ENCODE measurements around the gene SLC22A8. TPM values are rescaled to one million over a fixed set of nuclear protein-coding genes. Genes with fewer than 3 reads are reported as not detected.
"Not testable (repeated sequence)": the region's sequence is repeated elsewhere in the genome, so short reads cannot be mapped to it uniquely, and the experiment has no call there.

SLC22A8 gene
- polyA plus RNA-seq (ENCODE audit: insufficient read length in 3 of 3), result 10 to 100 TPM; 29.0 to 48.6 (median 48.1) TPM

- no peak for DNase-seq (ENCODE audit: low read depth in 3 of 3, low spot score in 2 of 3)
These were observed at the start of gene SLC22A8 for GRCh38 chr11:63015521-63016215. SLC22A8 (minus strand) TSS chr11:63015841; CDS start chr11:63014958, 883 bp downstream.

- not testable (repeated sequence) for DNase-seq (ENCODE audit: low read depth in 3 of 3, low spot score in 2 of 3)
These were observed 30.6 kb upstream of the SLC22A8 start for GRCh38 chr11:63046203-63046602.

GRCh38 chr11:63042596-63042995 is 27.0 kb upstream of the SLC22A8 start:
- no peak for DNase-seq (ENCODE audit: low read depth in 3 of 3, low spot score in 2 of 3)

GRCh38 chr11:63032457-63032856 is 16.8 kb upstream of the SLC22A8 start:
- no peak for DNase-seq (ENCODE audit: low read depth in 3 of 3, low spot score in 2 of 3)

- DNase-seq (ENCODE audit: low read depth in 3 of 3, low spot score in 2 of 3), result peak; percentile 49 to 74 (median 72)
These were observed 8.4 kb upstream of the SLC22A8 start for GRCh38 chr11:63023841-63024648.

GRCh38 chr11:63023222-63023814 is 7.7 kb upstream of the SLC22A8 start:
- DNase-seq (ENCODE audit: low read depth in 3 of 3, low spot score in 2 of 3), result no peak

GRCh38 chr11:63022441-63022840 is 6.8 kb upstream of the SLC22A8 start:
- DNase-seq (ENCODE audit: low read depth in 3 of 3, low spot score in 2 of 3), result no peak

GRCh38 chr11:63020671-63021291 is 5.1 kb upstream of the SLC22A8 start:
- no peak for DNase-seq (ENCODE audit: low read depth in 3 of 3, low spot score in 2 of 3)

- DNase-seq (ENCODE audit: low read depth in 3 of 3, low spot score in 2 of 3), result no peak
These were observed 3.9 kb upstream of the SLC22A8 start for GRCh38 chr11:63019506-63019905.

- DNase-seq (ENCODE audit: low read depth in 3 of 3, low spot score in 2 of 3), result no peak
These were observed 1.8 kb upstream of the SLC22A8 start for GRCh38 chr11:63017306-63017974.

- DNase-seq (ENCODE audit: low read depth in 3 of 3, low spot score in 2 of 3), result no peak
These were observed 1.1 kb downstream of the SLC22A8 start for GRCh38 chr11:63014408-63015055.

GRCh38 chr11:63012839-63013238 is 2.8 kb downstream of the SLC22A8 start:
- DNase-seq (ENCODE audit: low read depth in 3 of 3, low spot score in 2 of 3), result no peak

GRCh38 chr11:63012430-63012829 is 3.2 kb downstream of the SLC22A8 start:
- no peak for DNase-seq (ENCODE audit: low read depth in 3 of 3, low spot score in 2 of 3)

GRCh38 chr11:63010934-63011439 is 4.7 kb downstream of the SLC22A8 start:
- no peak for DNase-seq (ENCODE audit: low read depth in 3 of 3, low spot score in 2 of 3)

- no peak for DNase-seq (ENCODE audit: low read depth in 3 of 3, low spot score in 2 of 3)
These were observed 7.7 kb downstream of the SLC22A8 start for GRCh38 chr11:63007920-63008319.

- DNase-seq (ENCODE audit: low read depth in 3 of 3, low spot score in 2 of 3), result no peak
These were observed 14.2 kb downstream of the SLC22A8 start for GRCh38 chr11:63001456-63001855.

- no peak for DNase-seq (ENCODE audit: low read depth in 3 of 3, low spot score in 2 of 3)
These were observed 16.0 kb downstream of the SLC22A8 start for GRCh38 chr11:62999649-63000048.

- no peak for DNase-seq (ENCODE audit: low read depth in 3 of 3, low spot score in 2 of 3)
These were observed 16.5 kb downstream of the SLC22A8 start for GRCh38 chr11:62999156-62999555.

- DNase-seq (ENCODE audit: low read depth in 3 of 3, low spot score in 2 of 3), result no peak
These were observed 19.4 kb downstream of the SLC22A8 start for GRCh38 chr11:62996271-62996670.

GRCh38 chr11:62994775-62995174 is 20.9 kb downstream of the SLC22A8 start:
- no peak for DNase-seq (ENCODE audit: low read depth in 3 of 3, low spot score in 2 of 3)
